Islet precursor cell (in vitro differentiated cells): ENCODE data around the gene PPP1R13B.

Experiments
- DNase-seq: peaks from one replicate; pipeline ENCODE4 v3.0.0-alpha.2; 2018

PPP1R13B gene

DNA sequence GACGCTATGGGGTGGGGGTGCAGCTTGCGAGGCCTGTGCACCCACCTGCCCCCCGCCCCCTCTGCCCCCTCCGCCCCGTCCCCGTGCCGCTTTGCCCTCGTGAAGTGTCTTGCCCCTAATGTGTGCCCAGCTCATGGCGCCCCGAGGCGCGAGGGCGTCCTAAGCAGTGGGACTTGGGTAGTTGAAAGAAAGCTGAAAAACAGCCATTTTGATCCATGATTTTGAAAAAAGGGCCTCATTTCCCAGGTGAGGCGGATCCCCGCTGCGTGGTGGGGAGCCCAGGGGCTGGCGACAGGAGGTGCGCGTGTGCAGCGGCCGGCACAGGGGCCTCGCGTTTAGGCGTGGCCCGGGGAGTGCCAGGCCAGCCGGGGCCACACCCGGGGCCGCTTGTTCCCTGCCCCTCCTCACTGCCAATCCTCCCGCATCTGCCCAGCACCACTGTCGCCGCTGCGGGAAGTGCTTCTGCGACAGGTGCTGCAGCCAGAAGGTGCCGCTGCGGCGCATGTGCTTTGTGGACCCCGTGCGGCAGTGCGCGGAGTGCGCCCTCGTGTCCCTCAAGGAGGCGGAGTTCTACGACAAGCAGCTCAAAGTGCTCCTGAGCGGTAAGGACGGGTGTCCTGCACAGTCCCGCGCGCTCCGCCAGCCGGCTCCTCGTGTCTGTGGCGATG lies 119.9 kb downstream of the PPP1R13B start:
- no peak for DNase-seq

GRCh38 chr14:103726474-103726873 lies 120.9 kb downstream of the PPP1R13B start:
- DNase-seq, result no peak

DNA sequence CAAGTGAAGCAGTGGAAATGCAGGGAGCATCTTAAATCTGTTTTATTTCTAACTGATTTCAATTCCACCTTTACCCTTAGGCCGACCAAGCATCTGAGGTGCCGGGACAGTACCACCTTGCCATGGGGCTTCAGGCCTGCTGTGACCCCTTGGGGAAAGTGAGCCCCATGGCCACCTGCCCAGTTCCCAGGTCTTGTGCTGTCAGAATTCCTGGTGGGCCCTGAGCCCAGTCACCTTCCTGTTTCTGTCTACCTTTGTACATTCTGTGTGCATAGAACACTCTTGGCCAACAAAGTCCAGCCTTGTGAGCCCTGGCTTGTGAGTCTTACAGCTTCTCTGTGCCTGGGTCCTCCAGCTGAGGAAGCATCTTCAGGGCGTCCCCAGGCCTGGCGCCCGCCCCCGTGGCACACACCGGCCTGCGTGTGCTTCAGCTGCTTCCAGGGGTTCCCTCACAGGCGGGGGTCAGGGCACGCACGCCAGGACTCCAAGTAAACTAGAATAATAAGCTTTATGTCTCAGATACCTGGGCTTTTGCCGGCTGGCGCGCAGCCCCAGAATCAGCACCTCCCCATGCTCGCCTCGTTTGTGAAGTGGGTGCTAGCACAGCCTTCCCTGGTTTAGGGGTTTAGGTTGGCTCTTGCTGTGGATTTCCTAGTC lies 121.5 kb downstream of the PPP1R13B start:
- no peak for DNase-seq

GRCh38 chr14:103725001-103725682 lies 122.2 kb downstream of the PPP1R13B start:
- no peak for DNase-seq

DNA sequence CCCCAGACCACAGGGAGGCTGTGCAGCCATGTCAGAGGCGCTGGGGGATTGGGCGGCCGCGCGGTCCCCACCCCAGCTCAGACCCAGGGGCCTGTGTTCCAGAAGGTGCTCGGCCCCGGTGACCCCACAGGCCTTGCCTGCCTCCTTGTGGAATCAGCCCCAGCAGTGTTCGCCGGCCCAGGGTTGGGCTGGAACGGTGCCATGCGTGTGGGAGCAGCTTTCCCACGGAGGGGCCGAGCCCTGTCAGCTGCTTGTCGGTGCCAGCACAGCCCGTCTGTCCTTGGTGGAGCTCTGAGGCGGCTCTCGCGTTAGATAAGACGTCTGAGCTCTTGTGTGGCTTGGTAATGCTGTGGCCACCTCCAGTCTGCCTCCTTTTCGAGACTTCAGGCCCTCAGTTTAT lies 123.3 kb downstream of the PPP1R13B start:
- no peak for DNase-seq

GRCh38 chr14:103723748-103724081 lies 123.7 kb downstream of the PPP1R13B start:
- no peak for DNase-seq

GRCh38 chr14:103721334-103722120 lies 125.8 kb downstream of the PPP1R13B start:
- DNase-seq, result no peak

- no peak for DNase-seq
Observed at GRCh38 chr14:103719751-103720150, 127.6 kb downstream of the PPP1R13B start.

DNA sequence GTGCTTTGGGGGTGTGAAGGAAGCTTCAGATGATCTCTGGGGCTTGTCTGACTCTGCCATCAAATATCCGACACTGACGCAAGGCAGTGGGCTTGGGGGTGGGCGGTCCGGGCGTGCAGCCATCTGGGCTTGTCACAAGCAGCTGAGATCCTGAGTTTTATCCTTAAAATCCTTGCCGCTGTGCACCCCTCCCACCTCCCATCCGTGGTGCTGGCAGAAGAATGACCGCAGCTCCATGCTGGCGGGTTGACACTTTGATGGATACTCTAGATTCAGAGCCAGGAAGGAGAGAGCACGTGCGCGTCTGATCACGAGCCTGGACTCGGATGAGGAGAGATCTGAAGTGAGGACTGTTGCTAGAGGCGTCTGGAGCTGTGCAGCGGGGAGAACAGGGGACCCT lies 128.8 kb downstream of the PPP1R13B start:
- no peak for DNase-seq

DNA sequence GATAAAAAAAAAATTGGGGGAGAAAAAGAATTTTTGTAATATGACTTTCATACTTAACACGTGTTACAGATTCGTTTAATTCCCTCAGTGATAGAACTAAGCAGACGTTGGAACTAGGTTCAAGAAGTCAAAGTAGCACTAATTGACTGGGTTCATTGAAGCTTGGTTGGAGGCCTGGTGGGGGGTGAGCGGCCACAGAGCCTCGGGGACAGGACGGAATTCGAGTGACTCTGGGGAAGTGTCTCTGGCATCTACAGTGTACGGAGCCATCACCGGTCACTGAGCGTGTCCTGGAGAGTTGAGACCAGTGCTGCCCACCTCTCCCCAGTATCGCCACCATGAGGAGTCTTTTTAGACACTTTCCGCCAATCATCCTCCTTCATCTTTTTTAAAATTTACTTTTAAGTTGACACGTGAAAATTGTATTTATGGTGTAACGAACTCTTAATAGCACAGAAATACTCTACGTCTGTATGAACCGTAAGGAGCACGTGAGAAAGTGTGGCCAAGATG lies 130.4 kb downstream of the PPP1R13B start:
- no peak for DNase-seq

DNA sequence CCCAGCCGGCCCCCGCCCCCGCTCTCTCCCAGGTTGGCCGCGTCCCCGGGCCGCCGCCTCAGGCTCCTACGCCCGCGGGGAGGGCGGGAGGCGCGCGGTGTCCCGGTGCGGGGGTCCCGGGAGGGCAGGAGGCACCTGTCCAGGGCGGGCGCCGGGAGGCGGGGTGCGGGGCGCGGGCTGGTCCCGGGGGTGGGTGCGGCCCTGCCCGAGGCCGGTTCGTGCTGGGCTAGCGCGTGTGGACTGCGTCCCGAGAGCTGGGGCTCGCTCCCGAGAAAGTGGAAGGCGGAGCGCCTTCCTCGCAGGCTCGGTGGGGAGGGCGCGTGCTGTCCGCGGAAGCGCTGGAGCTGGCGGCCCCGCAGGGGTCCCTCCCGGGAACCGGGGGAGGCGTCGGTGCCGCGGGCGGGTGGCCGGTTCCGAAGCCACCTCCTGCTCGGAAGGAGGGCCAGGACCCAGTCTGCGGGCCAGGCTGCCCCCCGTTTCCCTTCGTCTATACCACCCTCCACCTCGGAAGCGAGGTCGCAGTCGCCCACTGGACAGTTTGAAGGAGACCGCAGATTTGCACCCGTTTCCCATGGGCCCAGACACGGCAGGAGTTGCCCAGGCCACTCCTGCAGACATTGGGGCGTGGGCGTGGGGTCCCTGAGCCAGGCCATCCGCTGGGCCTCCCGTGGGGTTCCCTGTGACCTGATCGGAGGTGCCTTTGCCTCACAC lies 131.1 kb downstream of the PPP1R13B start:
- DNase-seq, result no peak

- peak; percentile 100 for DNase-seq
Observed at GRCh38 chr14:103715052-103716000, 132.0 kb downstream of the PPP1R13B start, which contains the start of the genes XRCC3 and ZFYVE21. Gene XRCC3 (minus strand): TSS chr14:103715451. CDS start chr14:103711087, 4,364 bp downstream. Gene ZFYVE21 (plus strand): TSS chr14:103715810. CDS start chr14:103715842, 32 bp downstream.

DNA sequence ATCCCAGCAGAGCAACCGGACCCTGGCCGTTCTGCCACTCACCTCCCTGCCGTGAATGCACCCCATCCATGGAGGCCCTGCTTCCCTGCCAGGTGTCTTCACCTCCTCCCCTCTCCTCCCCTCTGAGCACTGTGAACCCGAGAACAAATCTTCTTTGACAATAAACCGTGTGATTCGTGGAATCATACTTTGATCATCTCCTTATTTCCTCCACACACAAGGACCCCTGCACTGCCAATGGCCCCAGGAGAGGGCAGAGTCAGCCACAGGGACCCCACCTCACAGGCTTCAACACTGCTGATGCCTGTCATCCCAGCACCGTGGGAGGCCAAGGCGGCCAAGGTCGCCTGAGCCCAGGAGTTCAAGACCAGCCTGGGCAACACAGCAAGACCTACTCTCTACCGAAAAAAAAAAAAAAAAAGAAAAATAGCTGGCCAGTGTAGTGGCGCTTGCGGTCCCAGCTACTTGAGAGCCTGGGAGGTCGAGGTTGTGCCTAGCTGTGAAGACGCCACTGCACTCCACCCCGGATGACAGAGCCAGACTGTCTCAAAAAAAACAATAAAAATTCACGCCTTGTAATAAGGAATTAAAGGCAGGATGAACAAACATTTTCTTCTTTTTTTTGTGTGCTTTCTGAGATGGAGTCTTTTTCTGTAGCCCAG lies 133.2 kb downstream of the PPP1R13B start:
- no peak for DNase-seq

- peak; percentile 78 for DNase-seq
Observed at GRCh38 chr14:103713304-103714062, 133.9 kb downstream of the PPP1R13B start.

DNA sequence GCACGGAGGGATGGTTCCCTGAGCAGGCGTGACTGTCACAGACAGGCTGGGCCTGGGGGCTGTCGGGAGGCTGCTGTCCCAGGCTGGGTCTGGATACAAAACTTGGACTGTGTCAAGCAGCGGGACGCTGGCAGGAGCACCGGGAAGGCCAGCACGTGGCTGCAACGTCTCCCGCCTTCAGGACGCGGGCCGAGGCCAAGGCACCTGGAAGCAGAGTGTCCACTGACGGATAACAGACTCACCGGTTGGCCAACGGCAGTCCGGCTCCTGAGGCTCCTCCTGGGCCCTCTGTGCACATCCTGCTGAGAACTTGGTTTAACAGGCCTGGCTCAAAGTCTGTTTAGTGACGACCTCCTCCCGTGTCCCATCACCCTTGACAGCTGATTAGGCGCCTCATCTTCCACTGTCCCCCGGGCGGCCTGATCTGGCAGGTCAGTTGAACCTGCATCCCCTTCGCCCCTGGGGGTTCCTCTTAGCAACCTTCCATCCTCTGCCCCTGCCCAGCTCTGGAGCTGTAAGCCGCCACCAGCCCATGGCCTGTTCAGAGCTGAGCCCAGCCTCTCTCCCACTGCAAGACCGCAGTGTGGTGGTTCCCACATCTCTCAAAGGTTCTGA lies 134.6 kb downstream of the PPP1R13B start:
- DNase-seq, result no peak

GRCh38 chr14:103711516-103712431 lies 135.6 kb downstream of the PPP1R13B start:
- DNase-seq, result no peak

DNA sequence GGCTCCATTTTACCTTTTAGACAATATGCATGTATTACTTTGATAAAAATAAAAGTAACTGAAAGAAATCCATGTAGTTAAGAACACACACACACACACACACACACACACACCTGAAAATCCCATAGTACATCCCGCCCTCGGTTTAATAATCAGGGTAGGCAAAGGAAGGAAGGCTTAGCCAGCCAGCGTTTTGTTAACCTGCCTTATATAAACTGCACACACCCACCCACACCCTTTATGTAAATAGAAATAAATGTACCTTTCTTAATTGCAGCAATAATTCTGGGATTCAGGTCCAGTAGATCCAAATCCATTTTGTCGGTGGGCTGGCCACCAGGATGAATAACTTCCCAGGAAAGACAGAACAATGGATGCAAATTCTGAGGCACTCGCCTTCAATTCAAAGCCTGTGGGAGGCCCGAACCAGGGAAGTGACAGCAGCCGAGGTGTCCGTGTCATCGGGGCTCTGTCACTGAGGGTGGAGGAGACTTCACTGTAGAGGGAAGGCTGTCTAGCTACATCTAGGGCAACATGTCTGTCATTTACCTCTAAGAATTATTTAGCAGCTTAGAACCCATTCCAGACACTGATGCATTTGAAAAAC lies 136.5 kb downstream of the PPP1R13B start:
- no peak for DNase-seq

DNA sequence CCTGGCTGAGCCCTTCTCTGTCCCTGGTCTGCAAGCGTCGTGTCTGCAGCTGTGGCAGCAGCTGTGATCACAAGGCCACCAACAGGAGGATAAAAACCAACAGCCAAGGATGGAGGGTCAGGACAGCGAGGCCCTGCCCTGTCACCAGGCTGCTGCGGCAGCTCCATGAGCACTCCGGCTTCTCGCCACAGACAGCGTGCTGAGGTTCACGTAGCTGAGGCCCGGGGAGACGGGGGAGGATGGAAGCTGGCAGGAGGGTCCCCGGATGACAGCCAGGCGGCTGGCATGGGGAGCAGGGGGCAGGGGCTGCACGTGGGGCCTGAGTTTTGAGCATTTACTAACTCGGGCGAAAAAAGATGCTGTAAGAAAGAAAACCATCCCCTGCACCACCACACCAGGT lies 137.6 kb downstream of the PPP1R13B start:
- no peak for DNase-seq
